ENCODE results near the gene HLA-DMA.

DNA sequence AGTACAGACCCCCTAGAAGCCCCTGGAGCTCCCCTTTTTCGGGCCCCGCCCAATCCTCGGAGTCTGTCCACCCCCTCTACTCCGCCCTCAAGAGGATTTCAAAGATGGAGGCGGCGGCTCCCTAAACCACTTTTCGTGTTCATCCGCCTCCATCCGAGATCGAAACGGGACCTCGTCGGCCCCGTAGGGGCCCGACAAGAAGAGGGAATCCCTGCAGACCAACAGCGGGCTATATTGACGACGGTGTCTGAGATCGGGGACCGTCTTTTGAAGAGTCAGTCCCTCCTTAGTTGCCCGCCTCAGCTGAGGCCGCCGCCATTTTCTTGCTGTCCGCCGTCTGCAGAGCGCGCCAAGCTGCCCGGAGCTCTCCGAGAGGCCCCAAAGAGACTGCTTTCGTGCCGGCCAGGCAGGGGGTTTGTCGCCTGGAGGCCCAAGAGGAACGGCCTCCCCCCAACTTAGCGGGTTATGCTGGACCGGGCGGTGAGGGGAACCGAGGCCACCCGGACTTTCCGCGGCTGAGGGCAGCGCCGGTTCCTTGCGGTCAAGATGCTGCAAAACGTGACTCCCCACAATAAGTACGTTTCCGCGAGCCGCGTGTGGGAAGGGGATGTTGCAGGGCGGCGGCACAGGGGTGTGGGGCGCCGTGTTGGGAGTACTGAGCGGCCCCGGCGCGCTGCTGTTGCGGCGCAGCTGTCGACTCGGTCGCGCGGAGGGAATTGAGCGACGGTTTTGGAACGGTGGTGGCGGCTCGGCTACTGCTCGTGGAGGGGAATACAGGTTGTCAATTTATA lies 19.7 kb upstream of the HLA-DMA start:
- TF ChIP-seq, protein P1, sequence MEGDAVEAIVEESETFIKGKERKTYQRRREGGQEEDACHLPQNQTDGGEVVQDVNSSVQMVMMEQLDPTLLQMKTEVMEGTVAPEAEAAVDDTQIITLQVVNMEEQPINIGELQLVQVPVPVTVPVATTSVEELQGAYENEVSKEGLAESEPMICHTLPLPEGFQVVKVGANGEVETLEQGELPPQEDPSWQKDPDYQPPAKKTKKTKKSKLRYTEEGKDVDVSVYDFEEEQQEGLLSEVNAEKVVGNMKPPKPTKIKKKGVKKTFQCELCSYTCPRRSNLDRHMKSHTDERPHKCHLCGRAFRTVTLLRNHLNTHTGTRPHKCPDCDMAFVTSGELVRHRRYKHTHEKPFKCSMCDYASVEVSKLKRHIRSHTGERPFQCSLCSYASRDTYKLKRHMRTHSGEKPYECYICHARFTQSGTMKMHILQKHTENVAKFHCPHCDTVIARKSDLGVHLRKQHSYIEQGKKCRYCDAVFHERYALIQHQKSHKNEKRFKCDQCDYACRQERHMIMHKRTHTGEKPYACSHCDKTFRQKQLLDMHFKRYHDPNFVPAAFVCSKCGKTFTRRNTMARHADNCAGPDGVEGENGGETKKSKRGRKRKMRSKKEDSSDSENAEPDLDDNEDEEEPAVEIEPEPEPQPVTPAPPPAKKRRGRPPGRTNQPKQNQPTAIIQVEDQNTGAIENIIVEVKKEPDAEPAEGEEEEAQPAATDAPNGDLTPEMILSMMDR (IDR thresholded peaks at IDR 0.05) = no peak
- TF ChIP-seq POLR2A (IDR thresholded peaks at IDR 0.05) (no peak), POLR2AphosphoS5 (IDR thresholded peaks at IDR 0.05) (no peak)
